H9 (cell line): ENCODE data around the gene NKD1. TPM values are rescaled to one million over a fixed set of nuclear protein-coding genes. Genes with fewer than 3 reads are reported as not detected.

ENCODE experiments used
- DNase-seq: peaks from one replicate; pipeline ENCODE4 v3.0.0-alpha.2; 2017
- H2AFZ ChIP-seq: one replicate; pipeline ENCODE4 v1.6.1; 2013; ENCODE audit warnings: mild to moderate bottlenecking, low read length, control low read depth, moderate library complexity
- H2AK5ac ChIP-seq: 2 replicates; pipeline ENCODE4 v1.6.1; 2013; ENCODE audit warnings: low read length, control low read depth, mixed read lengths; ENCODE audit not compliant: insufficient read length
- H2BK120ac ChIP-seq: one replicate; pipeline ENCODE4 v1.6.1; 2013; ENCODE audit warnings: low read depth, mild to moderate bottlenecking, low read length, control low read depth, inconsistent platforms; ENCODE audit not compliant: poor library complexity, severe bottlenecking
- H2BK12ac ChIP-seq: 2 replicates; pipeline ENCODE4 v1.6.1; 2013; ENCODE audit warnings: low read length, control low read depth, mixed read lengths, low read depth; ENCODE audit not compliant: insufficient read length
- H2BK15ac ChIP-seq: 2 replicates; pipeline ENCODE4 v1.6.1; 2013; ENCODE audit warnings: low read depth, low read length, control low read depth
- H2BK20ac ChIP-seq: one replicate; pipeline ENCODE4 v1.6.1; 2013; ENCODE audit warnings: low read depth, mild to moderate bottlenecking, low read length, control low read depth, inconsistent platforms; ENCODE audit not compliant: poor library complexity, severe bottlenecking
- H2BK5ac ChIP-seq: 2 replicates; pipeline ENCODE4 v1.6.1; 2013; ENCODE audit warnings: low read length, control low read depth, mixed read lengths; ENCODE audit not compliant: insufficient read length
- H3K14ac ChIP-seq: 2 replicates; pipeline ENCODE4 v1.6.1; 2013; ENCODE audit warnings: low read length, control low read depth; ENCODE audit not compliant: insufficient read depth
- H3K18ac ChIP-seq: 2 replicates; pipeline ENCODE4 v1.6.1; 2013; ENCODE audit warnings: low read depth, mild to moderate bottlenecking, mixed read lengths, low read length, control low read depth; ENCODE audit not compliant: insufficient read length
- H3K23ac ChIP-seq: 2 replicates; pipeline ENCODE4 v1.6.1; 2013; ENCODE audit warnings: low read length, control low read depth, mixed read lengths, low read depth; ENCODE audit not compliant: insufficient read length
- H3K23me2 ChIP-seq: 2 replicates; pipeline ENCODE4 v1.6.1; 2013; ENCODE audit warnings: low read depth, mild to moderate bottlenecking, mixed read lengths, low read length, control low read depth; ENCODE audit not compliant: insufficient read length, poor library complexity, severe bottlenecking
- H3K27ac ChIP-seq: 2 replicates; pipeline ENCODE4 v1.5.1; 2013; ENCODE audit warnings: low read length, control low read depth, mixed read lengths, low read depth; ENCODE audit not compliant: insufficient read length
- H3K27me3 ChIP-seq: 2 replicates; pipeline ENCODE4 v1.6.1; 2013; ENCODE audit warnings: low read length, control low read depth, inconsistent platforms; ENCODE audit not compliant: insufficient read depth
- H3K4ac ChIP-seq: 2 replicates; pipeline ENCODE4 v1.6.1; 2013; ENCODE audit warnings: low read depth, mild to moderate bottlenecking, control low read depth, inconsistent platforms, low read length, moderate library complexity
- H3K4me1 ChIP-seq: 2 replicates; pipeline ENCODE4 v1.6.1; 2013; ENCODE audit warnings: low read length, control low read depth, inconsistent platforms; ENCODE audit not compliant: insufficient read depth
- H3K4me2 ChIP-seq: 2 replicates; pipeline ENCODE4 v1.6.1; 2013; ENCODE audit warnings: low read length, control low read depth, mixed read lengths; ENCODE audit not compliant: insufficient read length, insufficient read depth
- H3K56ac ChIP-seq: 2 replicates; pipeline ENCODE4 v1.6.1; 2013; ENCODE audit warnings: low read depth, mild to moderate bottlenecking, mixed read lengths, low read length, control low read depth; ENCODE audit not compliant: insufficient read length
- H3K79me1 ChIP-seq: 2 replicates; pipeline ENCODE4 v1.6.1; 2013; ENCODE audit warnings: low read depth, mild to moderate bottlenecking, moderate library complexity, low read length, control low read depth, inconsistent platforms; ENCODE audit not compliant: insufficient read depth, poor library complexity, severe bottlenecking
- H3K79me2 ChIP-seq: 2 replicates; pipeline ENCODE4 v1.6.1; 2013; ENCODE audit warnings: low read length, control low read depth, inconsistent platforms; ENCODE audit not compliant: insufficient read depth
- H3K9ac ChIP-seq: 2 replicates; pipeline ENCODE4 v1.6.1; 2013; ENCODE audit warnings: low read length, control low read depth, mixed read lengths; ENCODE audit not compliant: insufficient read length; ENCODE audit errors: extremely low read depth
- H3K9me3 ChIP-seq: one replicate; pipeline ENCODE4 v1.6.1; 2013; ENCODE audit warnings: low read depth, low read length, inconsistent platforms; ENCODE audit not compliant: control insufficient read depth
- H3T11ph ChIP-seq: one replicate; pipeline ENCODE4 v1.6.1; 2013; ENCODE audit warnings: mild to moderate bottlenecking, low read length, control low read depth, inconsistent platforms
- H4K20me1 ChIP-seq: one replicate; pipeline ENCODE4 v1.6.1; 2013; ENCODE audit not compliant: control insufficient read depth, insufficient read length, insufficient read depth
- H4K5ac ChIP-seq: 2 replicates; pipeline ENCODE4 v1.6.1; 2013; ENCODE audit warnings: low read depth, mild to moderate bottlenecking, mixed read lengths, low read length, control low read depth; ENCODE audit not compliant: insufficient read length
- H4K8ac ChIP-seq: replicated peaks from 2 replicates; pipeline ENCODE4 v1.6.1; 2013; ENCODE audit warnings: low read length, control low read depth, mixed read lengths, low read depth; ENCODE audit not compliant: insufficient read length
- H4K91ac ChIP-seq: 2 replicates; pipeline ENCODE4 v1.6.1; 2013; ENCODE audit warnings: low read depth, mild to moderate bottlenecking, moderate library complexity, mixed read lengths, low read length, control low read depth; ENCODE audit not compliant: insufficient read length
- H3K27ac Mint-ChIP-seq, 3 experiments: 2 replicates in 2 of 3; 3 replicates in 1 of 3; pipeline ENCODE4 v1.8.0; 2020 to 2021; ENCODE audit warnings: mixed read lengths in 3 of 3, mild to moderate bottlenecking in 1 of 3, moderate library complexity in 1 of 3
- H3K27me3 Mint-ChIP-seq: 2 replicates; pipeline ENCODE4 v1.8.0; 2021; ENCODE audit warnings: low read depth, mild to moderate bottlenecking, moderate library complexity, mixed read lengths
- H3K36me3 Mint-ChIP-seq, 3 experiments: 2 replicates in 2 of 3; 3 replicates in 1 of 3; pipeline ENCODE4 v1.8.0; 2020 to 2021; ENCODE audit warnings: low read depth in 3 of 3, mixed read lengths in 3 of 3; ENCODE audit not compliant: insufficient read depth in 1 of 3
- H3K4me1 Mint-ChIP-seq, 2 experiments: 2 replicates each; pipeline ENCODE4 v1.8.0; 2020; ENCODE audit warnings: mixed read lengths in 2 of 2
- H3K4me3 Mint-ChIP-seq, 2 experiments: 2 replicates in 1 of 2; 3 replicates in 1 of 2; pipeline ENCODE4 v1.8.0; 2020 to 2021; ENCODE audit warnings: mild to moderate bottlenecking in 2 of 2, mixed read lengths in 2 of 2, moderate library complexity in 1 of 2
- H3K9me3 Mint-ChIP-seq, 2 experiments: 2 replicates in 1 of 2; 3 replicates in 1 of 2; pipeline ENCODE4 v1.8.0; 2020; ENCODE audit warnings: mild to moderate bottlenecking in 2 of 2, mixed read lengths in 2 of 2, moderate library complexity in 1 of 2
- WGBS: extraction: QIAGEN DNeasy Blood & Tissue Kit; methylation state at CpG from one replicate; pipeline ENCODE4 v1.1.7; 2013; ENCODE audit warnings: missing lambda C conversion rate, low lambda C conversion rate, mixed read lengths; ENCODE audit not compliant: insufficient read length; ENCODE audit errors: extremely low coverage; 5-methylcytosine and 5-hydroxymethylcytosine counted together
- total RNA-seq: library from RNA; stranded (reverse); gene quantifications from 2 replicates; pipeline ENCODE4 v1.2.1, GENCODE V29; 2021
- TF ChIP-seq, protein P1 (sequence below): fragments of 200-600 bp; sonication (generic); conservative IDR thresholded peaks from 3 replicates; pipeline ENCODE4 v1.8.0; 2021; ENCODE audit warnings: antibody characterized with exemption, mild to moderate bottlenecking

Gene NKD1
- total RNA-seq, 1 experiment from 2014 or later: 1.9 TPM

DNA sequence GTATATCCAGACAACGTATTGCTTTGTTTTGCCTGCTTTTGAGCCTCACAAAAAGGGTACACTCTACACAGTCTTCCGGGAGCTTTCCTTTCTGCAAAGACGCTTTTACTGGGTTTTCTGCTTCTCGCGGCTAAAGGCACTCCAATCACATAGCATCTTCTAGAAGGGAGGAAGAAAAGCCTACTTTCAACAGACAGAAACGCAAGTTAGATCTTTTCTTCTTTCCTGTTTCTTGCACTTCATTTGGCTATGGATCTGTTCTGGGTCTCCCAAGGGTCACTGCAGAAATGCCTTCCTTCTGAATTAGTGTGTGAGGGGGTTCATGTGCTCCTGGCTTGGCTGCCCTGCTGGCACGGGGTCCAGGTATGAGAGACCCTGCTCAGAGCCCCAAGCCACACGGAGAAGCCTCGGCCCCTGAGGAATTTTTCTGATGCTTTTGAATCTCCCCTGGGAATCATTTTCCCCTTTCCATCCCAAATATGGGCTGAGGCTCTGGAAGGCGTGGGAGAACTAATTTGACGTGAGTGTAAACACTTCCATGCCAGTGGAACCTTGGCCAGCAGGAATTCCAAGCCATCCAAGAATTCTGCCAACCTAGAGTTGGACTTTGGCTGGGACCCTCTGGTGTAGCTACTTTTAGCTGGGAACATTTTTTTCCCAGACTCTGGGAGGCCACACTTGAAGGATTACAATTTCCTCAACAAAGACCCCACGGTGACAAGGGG is 49.6 kb upstream of the NKD1 start:
- no peaks in the 10 kb centered on the region for H3K23me2 ChIP-seq
- no peak overlapping the region for H3K27ac Mint-ChIP-seq
- no peaks in the 10 kb centered on the region for H4K20me1 ChIP-seq
- H3K4me1 Mint-ChIP-seq: peaks cover 14 to 20% of the 10 kb centered on the region in 2 experiments
- H3T11ph ChIP-seq: no peak overlapping the region
- H3K79me1 ChIP-seq: no peaks in the 10 kb centered on the region
- no peak overlapping the region for H2AK5ac ChIP-seq
- H3K27ac ChIP-seq: no peak overlapping the region
- no peaks in the 10 kb centered on the region; the same call in 1 of the 2 replicates for H3K4me1 ChIP-seq
- H3K9ac ChIP-seq: no peak overlapping the region
- H3K4ac ChIP-seq: no peak overlapping the region
- H2AFZ ChIP-seq: no peak overlapping the region
- H2BK15ac ChIP-seq: no peak overlapping the region
- no peak overlapping the region for H4K5ac ChIP-seq
- H3K27me3 ChIP-seq: no peaks in the 10 kb centered on the region
- H3K18ac ChIP-seq: no peak overlapping the region
- H3K23ac ChIP-seq: no peak overlapping the region
- no peak for DNase-seq
- no peaks in the 10 kb centered on the region for H3K9me3 ChIP-seq
- no peak overlapping the region for H2BK12ac ChIP-seq
- H3K4me2 ChIP-seq: no peak overlapping the region
- H4K91ac ChIP-seq: no peak overlapping the region
- 0 out of 7 replicates have a peak, but pooled peaks cover 0 to 2% (median 0%) of the 10 kb centered on the region in 3 experiments for H3K36me3 Mint-ChIP-seq
- no peak overlapping the region for H2BK5ac ChIP-seq
- H4K8ac ChIP-seq: no peak overlapping the region
- H2BK20ac ChIP-seq: no peak overlapping the region
- H3K56ac ChIP-seq: no peak overlapping the region
- no peak overlapping the region for H2BK120ac ChIP-seq
- no peak overlapping the region for H3K14ac ChIP-seq
- TF ChIP-seq, protein P1, sequence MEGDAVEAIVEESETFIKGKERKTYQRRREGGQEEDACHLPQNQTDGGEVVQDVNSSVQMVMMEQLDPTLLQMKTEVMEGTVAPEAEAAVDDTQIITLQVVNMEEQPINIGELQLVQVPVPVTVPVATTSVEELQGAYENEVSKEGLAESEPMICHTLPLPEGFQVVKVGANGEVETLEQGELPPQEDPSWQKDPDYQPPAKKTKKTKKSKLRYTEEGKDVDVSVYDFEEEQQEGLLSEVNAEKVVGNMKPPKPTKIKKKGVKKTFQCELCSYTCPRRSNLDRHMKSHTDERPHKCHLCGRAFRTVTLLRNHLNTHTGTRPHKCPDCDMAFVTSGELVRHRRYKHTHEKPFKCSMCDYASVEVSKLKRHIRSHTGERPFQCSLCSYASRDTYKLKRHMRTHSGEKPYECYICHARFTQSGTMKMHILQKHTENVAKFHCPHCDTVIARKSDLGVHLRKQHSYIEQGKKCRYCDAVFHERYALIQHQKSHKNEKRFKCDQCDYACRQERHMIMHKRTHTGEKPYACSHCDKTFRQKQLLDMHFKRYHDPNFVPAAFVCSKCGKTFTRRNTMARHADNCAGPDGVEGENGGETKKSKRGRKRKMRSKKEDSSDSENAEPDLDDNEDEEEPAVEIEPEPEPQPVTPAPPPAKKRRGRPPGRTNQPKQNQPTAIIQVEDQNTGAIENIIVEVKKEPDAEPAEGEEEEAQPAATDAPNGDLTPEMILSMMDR: no peak
- no CpG with 5 or more reads among the region's 12 CpGs for WGBS
- H3K27me3 Mint-ChIP-seq: peaks cover 4% of the 10 kb centered on the region
- H3K4me3 Mint-ChIP-seq: no peak overlapping the region; a peak in 1 of 5 replicates
- no peaks in the 10 kb centered on the region for H3K79me2 ChIP-seq
- H3K9me3 Mint-ChIP-seq: no peaks in the 10 kb centered on the region; a peak in 1 of 5 replicates
